Measurements from ENCODE around the gene MAF. TPM values are rescaled to one million over a fixed set of nuclear protein-coding genes. Genes with fewer than 3 reads are reported as not detected.

The MAF gene
- total RNA-seq, 1 experiment from 2014 or later: 4.9 TPM

DNA sequence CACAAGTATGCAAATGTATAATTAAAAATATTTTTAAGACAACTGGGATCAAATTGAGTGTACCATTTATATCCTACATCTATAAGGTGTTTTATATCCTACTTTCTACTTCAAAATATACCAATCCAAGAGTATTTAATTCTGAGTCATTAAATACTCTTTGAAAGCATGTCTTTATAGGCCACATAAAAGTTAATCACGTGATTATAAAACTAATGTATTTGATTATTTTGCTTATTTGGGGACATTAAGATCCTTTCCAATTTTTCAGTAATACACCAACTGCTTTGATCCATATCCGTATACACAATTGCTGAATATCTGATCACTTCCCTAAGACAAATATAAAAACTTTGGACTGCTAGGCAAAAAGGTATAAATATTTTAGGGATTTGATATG lies 26.6 kb upstream of the MAF start:
- Histone ChIP-seq H3K4me2 (ENCODE audit: insufficient read depth, insufficient read length, low read length) (no peak overlapping the region), H2BK20ac (ENCODE audit: low read depth, low read length, poor library complexity, severe bottlenecking) (no peak overlapping the region), H2BK15ac (ENCODE audit: low read depth, low read length) (no peak overlapping the region), H3K14ac (ENCODE audit: insufficient read depth, low read length) (no peak overlapping the region), H4K8ac (replicated peaks; ENCODE audit: insufficient read length, low read depth, low read length) (no peak overlapping the region), H3K9ac (ENCODE audit: extremely low read depth, insufficient read length, low read length) (no peak overlapping the region), H2BK120ac (ENCODE audit: low read depth, low read length, poor library complexity, severe bottlenecking) (no peak overlapping the region), H3K4ac (ENCODE audit: low read depth, low read length) (no peak overlapping the region), H3K4me1 (ENCODE audit: insufficient read depth, low read length) (no peaks in the 10 kb centered on the region), H3K23ac (ENCODE audit: insufficient read length, low read depth, low read length) (no peak overlapping the region), H3K27ac (ENCODE audit: insufficient read length, low read depth, low read length) (no peak overlapping the region), H3T11ph (ENCODE audit: low read length) (no peak overlapping the region), H3K23me2 (ENCODE audit: insufficient read length, low read depth, low read length, poor library complexity, severe bottlenecking) (no peaks in the 10 kb centered on the region), H3K27me3 (ENCODE audit: insufficient read depth, low read length) (no peaks in the 10 kb centered on the region), H3K18ac (ENCODE audit: insufficient read length, low read depth, low read length) (no peak overlapping the region), H2BK12ac (ENCODE audit: insufficient read length, low read depth, low read length) (no peak overlapping the region), H4K91ac (ENCODE audit: insufficient read length, low read depth, low read length) (no peak overlapping the region), H4K20me1 (ENCODE audit: control insufficient read depth, insufficient read depth, insufficient read length) (no peaks in the 10 kb centered on the region), H2BK5ac (ENCODE audit: insufficient read length, low read length) (no peak overlapping the region), H3K9me3 (ENCODE audit: control insufficient read depth, low read depth, low read length) (no peaks in the 10 kb centered on the region), H4K5ac (ENCODE audit: insufficient read length, low read depth, low read length) (no peak overlapping the region), H2AK5ac (ENCODE audit: insufficient read length, low read length) (no peak overlapping the region), H3K79me1 (ENCODE audit: insufficient read depth, low read depth, low read length, poor library complexity, severe bottlenecking) (no peaks in the 10 kb centered on the region), H3K79me2 (ENCODE audit: insufficient read depth, low read length) (no peaks in the 10 kb centered on the region), H2AFZ (ENCODE audit: low read length) (no peak overlapping the region), H3K56ac (ENCODE audit: insufficient read length, low read depth, low read length) (no peak overlapping the region)
- DNase-seq: no peak
- WGBS (ENCODE audit: extremely low coverage, insufficient read length, low lambda C conversion rate): no CpG with 5 or more reads among the region's 2 CpGs
- Mint-ChIP-seq H3K4me1 (no peaks in the 10 kb centered on the region), H3K27me3 (ENCODE audit: low read depth) (peaks cover 5% of the 10 kb centered on the region), H3K27ac (no peak overlapping the region), H3K4me3 (no peak overlapping the region), H3K36me3 (ENCODE audit: insufficient read depth in 1 of 3, low read depth in 3 of 3) (no peaks in the 10 kb centered on the region), H3K9me3 (no peaks in the 10 kb centered on the region; a peak in 2 of 5 replicates)
- TF ChIP-seq CTCF (conservative IDR thresholded peaks at IDR 0.05): no peak
